ENCODE data around the gene PCGF2.
A peak's percentile ranks its signal among the peaks of the same experiment; 100 is the strongest.

The PCGF2 gene

DNA sequence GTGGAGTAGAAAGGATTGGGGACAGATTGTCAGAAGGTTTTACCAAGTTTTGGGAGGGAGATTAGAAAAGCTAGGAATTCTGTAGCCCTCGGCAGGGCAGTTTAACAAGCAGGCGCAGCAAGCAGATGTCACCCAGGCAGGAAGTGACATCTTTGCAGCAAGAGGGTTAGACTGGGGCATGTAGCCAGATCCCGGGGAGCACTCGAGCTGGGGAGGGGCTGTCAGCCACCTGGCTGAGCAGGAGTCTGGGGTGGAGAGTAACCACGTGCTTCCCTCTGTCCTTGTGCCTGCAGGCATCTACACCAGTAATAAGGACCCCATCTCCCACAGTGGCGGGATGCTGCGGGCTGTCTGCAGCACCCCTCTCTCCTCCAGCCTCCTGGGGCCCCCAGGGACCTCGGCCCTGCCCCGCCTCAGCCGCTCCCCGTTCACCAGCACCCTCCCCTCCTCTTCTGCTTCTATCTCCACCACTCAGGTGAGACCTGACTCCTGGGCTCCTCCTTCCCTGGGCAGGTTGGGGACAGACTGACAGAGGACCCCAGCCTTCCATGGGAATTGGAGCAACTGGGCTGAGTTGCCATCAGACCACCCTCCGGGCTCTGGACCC lies 30.9 kb downstream of the PCGF2 start:
- no peak for DNase-seq

DNA sequence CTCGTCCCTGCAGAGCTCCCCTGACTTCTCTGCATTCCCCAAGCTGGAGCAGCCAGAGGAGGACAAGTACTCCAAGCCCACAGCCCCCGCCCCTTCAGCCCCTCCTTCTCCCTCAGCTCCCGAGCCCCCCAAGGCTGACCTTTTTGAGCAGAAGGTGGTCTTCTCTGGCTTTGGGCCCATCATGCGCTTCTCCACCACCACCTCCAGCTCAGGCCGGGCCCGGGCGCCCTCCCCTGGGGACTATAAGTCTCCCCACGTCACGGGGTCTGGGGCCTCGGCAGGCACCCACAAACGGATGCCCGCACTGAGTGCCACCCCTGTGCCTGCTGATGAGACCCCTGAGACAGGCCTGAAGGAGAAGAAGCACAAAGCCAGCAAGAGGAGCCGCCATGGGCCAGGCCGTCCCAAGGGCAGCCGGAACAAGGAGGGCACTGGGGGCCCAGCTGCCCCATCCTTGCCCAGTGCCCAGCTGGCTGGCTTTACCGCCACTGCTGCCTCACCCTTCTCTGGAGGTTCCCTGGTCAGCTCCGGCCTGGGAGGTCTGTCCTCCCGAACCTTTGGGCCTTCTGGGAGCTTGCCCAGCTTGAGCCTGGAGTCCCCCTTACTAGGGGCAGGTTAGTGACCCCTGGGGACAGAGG lies 31.6 kb downstream of the PCGF2 start:
- DNase-seq, result no peak

DNA sequence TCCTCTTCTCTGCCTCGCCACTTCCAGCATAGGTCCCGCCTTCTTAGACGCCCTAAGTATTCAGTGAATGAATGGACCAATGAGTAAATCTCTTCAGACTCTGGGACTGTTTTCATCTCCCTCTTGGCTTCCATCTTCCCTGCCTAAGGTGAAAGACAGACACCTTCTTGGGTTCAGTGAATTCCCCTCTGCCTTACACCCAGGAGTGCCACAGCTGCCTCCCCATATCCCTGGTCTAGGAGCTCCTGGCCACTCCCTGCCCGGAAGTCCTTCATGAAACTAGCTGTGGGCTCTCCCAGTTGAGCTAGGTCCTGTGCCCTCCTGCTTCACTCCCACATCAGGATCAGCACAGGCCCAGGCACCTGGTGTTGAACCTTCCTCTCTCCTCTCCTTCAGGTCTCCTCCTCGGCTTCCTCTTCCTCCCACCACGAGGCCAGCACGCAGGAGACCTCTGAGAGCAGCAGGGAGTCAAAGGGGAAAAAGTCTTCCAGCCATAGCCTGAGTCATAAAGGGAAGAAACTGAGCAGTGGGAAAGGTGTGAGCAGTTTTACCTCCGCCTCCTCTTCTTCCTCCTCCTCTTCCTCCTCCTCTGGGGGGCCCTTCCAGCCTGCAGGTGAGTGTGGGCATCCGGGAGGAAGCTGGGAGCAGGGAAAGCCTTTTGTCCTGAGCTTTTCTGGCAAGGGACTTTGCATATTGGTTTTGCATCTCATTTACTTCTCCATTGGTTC lies 32.8 kb downstream of the PCGF2 start:
- no peak for DNase-seq

DNA sequence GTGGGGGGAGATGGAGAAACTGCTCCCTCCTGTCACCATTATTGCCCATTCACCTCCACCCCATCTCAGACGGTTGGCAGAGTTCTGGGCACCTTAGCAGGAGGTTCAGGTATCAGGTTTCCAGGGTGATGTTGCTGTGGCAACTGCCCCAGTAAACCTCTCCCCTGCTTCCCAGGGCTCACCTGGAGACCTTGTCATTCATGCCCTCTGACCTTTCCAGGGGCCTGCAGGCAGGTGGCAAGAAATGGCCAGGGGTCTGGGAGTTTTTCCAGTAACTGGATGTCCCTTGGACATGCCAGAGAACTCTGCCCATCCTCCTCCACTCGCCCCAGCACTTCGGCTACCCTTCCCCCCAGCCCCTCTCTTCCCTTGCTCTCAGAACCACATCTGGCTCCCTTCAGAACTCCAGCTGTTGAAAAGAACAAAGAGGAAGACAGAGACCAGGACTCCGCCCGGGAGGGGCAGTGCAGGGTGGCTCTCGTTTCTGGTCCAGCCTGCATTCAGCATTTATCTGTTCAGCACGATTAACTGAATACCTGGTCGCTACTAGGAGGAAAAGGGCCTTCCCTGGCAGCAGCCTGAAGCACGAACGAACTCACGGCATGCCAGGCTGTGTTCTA lies 34.6 kb downstream of the PCGF2 start:
- DNase-seq, result no peak

DNA sequence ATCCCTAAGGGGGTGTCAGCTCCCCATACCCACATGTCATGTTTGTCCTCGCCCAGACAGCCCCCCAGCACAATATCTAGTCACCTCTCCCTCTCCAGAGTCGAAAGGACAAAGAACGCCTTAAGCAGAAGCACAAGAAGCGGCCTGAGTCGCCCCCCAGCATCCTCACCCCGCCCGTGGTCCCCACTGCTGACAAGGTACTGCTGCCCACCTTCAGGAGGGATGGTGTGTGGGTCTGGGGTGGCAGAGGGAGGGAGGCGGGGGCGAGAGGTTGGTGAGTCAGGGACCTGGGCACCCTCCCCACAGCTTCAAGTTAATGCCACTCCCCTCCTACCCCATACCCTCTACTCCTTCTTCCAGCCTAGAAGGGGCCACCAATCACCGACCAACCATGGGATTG lies 35.5 kb downstream of the PCGF2 start:
- no peak for DNase-seq

DNA sequence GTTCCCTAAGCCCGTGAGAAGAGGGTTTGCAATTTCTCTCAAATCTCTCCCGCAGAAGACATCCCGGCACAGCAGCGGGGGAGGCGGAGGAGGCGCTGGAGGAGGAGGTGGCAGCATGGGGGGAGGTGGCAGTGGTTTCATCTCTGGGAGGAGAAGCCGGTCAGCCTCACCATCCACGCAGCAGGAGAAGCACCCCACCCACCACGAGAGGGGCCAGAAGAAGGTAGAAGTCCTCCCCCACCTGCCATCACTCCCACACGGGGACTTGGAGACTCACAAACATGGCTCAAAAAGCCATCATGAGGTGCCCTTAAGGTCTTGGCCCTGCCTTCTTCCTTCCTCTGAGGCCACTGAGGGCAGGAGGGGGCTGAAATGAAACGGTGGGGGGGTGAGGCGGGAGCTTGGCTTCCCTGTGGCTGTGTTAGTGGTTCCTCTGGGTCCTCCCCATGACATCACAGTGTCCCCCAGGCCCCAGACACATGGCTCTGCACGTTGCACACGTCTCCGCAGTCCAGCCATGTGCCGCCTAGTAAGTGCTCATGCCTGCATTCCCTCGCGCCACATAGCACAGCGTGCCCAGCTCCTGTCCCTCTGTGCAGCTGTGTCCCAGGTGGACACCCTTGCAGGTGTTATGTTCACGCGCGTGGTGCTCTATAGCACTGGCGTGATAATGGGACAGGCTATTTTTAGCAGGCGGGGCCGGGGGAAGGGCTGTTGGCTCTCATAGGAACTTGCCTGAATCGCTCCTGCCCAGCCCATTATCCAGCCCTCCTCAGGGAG lies 36.2 kb downstream of the PCGF2 start:
- peak; percentile 61 for DNase-seq

DNA sequence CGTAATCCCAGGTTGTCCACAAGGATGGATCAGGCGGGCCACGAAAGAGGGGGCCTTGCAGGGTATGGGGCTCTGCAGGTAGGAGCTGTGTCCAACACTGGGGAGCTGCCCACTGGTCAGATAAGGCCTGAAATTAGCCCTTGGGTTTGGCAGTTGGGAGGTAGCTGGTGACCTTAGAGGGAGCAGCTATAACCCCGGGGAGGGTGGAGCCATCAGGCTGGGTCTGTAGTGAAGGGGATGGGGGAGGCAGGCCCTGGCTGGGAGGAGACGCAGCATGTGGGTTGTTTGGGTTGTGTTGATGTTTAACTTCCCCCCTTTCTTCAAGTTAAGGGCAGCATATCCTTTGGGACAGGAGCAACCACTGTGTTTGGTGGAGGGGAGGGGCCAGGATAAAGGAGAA lies 37.2 kb downstream of the PCGF2 start:
- no peak for DNase-seq

DNA sequence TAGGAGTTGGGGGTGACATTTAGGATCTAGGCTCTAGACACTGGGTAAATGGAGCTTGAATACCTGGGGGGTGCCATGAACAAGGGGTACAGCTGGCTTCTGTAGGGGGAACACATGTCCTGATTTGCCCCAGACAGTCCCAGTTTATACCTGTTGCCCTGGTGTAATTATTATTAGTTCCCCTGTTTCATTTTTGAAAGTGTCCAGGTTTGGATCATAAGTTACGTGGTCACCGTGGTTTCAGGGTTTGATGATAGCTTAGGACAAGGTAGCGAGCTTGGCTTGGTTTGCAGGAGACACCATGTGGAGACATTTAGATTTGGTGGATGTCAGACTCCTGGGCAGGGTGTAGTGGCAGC lies 37.6 kb downstream of the PCGF2 start:
- DNase-seq, result no peak

DNA sequence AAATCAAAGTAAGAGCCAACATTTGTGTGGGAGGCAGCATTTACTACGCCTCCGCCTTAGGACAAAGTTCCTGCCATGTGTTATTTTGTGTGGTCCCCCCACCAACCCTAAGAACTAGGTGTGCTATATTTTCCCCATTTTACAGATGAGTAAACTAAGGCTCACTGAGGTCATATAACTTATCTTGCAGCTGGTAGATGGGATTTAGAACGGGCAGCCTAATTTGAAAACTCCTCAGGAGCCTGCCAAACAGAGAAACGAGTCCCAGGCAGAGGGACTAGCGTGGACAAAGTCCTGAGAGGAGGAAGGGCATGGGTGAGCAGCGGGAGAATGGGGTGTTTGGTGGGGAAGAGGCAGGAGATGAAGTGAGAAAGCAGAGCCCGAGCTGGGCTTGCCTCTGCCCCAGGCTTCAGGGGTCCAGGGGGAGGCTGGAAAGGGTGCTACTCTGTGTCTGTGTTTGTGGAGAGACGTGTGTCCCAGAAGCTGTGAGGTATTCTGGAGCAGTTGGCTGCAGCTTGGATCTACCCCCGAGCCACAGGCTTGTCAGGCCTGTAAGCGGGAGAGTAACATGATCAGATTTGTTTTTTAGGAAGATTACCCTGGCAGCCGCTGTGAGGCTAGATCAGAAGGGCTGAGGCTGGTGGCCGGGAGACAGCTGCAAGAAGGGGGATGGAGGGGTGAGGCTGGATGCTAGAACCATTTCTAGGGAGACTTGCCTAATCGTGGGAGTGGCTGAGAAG lies 38.1 kb downstream of the PCGF2 start:
- no peak for DNase-seq

DNA sequence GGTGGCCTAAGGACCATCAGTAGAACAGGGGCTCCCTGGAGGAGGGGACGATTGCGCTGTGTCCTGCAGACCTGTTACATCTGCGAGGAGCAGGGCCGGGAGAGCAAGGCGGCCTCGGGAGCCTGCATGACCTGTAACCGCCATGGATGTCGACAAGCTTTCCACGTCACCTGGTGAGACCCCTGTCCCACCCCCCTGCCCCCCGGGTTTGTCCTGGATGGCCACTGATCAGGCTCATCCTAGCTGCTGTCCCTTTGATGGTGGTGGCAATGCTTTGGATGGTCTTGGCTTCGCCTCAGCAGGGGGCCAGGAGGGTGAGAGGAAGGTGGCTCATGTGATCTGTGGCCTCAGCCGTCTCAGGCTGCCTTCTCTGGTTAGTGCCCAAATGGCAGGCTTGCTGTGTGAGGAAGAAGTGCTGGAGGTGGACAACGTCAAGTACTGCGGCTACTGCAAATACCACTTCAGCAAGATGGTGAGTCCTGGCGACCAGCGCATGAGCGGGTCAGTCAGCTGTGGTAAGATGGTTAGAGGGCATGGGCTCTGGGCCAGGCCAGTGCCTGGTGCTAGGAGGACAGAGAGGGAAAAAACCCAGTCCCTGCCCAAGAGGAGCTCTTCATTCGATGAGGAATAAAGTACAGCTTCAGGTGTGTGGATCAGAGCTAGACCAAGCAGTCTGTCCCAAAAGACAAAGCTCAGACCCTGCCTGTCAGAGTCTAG lies 38.9 kb downstream of the PCGF2 start:
- DNase-seq, result no peak

DNA sequence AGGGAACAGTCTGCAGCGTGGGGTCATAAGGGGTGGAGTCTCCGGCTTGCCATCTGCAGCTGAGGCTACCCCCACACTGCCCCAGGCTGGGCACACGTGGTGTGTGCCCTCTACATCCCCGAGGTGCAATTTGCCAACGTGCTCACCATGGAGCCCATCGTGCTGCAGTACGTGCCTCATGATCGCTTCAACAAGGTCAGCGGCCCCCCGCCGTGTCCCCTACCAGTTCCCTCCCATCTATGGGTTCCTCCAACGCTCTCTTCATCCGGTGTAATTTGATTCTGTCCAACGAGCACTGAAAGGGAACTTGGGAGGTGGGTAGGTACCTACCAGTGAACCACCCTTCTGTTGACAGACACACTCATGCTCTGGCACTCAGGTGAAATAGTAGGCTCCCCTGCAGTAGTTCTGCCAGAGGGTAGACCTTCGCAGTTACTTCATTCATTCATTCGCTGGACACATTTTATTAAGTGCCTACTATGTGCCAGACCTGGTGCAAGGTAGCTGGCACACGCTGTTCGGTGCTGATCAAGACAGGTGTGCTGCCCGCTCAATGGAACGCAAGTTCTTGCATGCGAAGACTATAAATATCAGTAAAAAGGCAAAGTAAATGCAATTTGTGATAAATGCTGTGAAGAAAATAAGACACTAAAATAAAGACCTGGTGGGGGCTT lies 40.3 kb downstream of the PCGF2 start:
- no peak for DNase-seq

DNA sequence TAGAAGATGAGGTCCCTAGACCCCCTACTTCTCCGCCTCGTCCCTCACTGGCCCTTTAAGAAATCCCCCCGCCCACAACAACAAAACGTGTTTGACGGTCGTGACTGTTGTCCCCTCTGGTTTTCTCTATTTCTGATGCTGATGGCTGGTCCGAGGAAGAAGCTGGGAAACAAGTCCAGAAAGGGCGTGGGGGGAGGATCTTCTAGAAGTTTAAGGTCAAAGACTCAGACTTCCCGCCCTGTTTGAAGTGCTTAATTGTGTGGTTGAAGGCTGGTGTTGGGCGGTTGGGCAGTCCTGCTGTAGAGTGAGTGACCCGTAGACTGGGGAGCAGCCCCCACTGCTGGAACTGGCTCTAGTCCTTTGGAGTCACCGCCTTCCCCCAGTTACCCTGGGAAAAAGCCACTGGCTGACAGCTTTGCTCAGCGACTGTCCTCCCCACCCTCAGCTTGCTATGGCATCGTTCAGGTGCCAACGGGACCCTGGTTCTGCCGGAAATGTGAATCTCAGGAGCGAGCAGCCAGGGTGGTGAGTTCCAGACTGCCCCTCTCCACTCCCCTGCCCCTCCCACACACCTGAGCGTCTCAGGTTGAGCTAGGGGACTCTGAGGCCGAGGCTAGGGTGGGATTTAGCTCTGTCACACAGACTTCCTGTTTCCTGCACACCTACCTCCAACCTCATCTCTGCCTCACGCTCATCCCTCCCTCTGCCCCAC lies 41.5 kb downstream of the PCGF2 start:
- no peak for DNase-seq

DNA sequence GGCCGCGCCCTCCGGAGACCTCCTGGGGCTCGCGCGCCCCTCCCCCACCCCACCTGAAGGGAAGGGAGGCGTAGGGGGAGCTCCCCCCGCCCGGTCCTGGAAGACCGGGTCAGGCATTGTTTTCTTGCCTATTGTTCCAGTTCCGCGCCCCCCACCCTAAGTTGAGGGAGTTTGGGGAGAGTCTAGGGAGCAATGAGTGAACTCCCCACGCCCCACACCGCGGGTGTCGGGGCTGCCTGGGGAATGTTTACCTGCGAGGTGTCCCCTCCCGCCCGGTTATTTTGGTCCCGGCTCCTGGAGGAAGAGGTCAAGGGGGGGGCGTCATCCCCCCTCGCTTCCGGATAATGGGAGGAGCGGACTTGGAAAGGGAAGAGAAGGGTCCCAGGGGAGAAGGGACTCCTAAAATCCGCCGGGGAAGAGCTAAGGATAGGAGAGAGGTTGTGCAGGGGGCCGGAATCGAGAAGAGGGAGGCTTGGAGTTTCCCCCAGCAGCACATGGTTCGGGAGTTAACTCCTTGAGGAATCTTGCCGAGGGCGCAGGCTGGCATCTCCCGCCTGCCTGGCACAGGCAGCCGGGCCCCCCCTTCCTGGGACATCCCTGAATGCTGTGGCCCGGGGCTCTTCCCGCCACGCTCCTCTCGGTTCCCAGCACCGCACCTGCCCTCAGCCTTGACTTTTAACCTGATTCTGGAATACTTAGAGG lies 42.2 kb downstream of the PCGF2 start:
- peak; percentile 65 for DNase-seq

DNA sequence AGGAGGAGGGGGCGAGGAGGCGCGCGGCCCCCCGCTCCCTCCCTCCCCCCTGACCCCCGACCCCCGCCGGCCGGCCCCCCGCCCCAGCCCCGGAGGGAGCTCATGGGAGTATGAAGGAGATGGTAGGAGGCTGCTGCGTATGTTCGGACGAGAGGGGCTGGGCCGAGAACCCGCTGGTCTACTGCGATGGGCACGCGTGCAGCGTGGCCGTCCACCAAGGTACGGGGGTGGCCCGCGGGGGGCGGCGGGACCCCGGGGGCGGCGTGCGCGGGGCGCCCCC lies 42.7 kb downstream of the PCGF2 start:
- no peak for DNase-seq

DNA sequence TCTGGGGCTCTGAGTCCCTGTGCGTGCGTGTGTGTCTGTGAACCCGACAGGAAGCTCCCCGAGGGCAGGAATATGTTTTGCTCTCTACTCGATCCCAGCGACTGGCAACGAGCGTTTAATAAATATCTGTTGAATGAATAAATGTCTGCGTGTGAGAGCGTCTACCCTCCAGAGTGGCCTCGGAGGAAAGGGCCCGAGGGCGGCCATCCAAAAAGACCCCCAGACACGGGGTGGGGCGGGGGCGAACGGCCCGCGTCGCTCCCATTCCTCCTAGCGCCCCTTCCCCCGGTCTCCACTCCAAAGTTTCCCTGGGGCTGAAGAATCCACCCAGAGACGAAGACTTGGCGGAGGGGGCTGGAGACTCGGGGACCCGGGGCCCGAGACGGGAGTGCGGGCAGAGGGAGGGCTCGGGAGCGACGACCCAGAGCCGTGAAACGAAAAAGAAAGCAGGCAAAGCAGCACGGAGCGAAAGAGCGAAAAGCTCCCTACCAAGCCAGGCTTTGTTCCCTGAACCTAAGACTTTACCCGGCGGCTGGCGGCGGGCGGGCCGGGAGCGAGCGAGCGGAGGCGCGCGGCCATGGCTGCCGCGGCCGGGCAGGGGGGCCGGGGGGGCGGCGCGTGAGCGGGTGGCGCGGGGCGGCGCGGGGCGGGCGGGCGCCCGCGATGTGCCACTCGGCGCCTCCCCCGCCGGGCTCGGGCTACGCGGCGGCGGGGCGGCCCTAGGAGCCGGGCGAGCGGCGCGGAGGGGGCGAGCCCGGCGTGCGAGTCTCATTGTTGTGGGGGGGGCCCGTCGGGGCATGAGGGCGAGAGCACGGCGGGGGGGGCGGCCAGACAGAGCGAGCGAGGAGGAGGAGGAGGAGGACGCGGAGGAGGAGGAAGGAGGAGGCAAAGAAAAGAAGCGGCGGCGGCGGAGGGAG lies 43.3 kb downstream of the PCGF2 start, which contains the start of gene MLLT6:
MLLT6 (plus strand) TSS at position 668 of the 917 bp plus-strand sequence. CDS start 360 bp downstream, outside the sequence.
- DNase-seq, result peak; percentile 83

DNA sequence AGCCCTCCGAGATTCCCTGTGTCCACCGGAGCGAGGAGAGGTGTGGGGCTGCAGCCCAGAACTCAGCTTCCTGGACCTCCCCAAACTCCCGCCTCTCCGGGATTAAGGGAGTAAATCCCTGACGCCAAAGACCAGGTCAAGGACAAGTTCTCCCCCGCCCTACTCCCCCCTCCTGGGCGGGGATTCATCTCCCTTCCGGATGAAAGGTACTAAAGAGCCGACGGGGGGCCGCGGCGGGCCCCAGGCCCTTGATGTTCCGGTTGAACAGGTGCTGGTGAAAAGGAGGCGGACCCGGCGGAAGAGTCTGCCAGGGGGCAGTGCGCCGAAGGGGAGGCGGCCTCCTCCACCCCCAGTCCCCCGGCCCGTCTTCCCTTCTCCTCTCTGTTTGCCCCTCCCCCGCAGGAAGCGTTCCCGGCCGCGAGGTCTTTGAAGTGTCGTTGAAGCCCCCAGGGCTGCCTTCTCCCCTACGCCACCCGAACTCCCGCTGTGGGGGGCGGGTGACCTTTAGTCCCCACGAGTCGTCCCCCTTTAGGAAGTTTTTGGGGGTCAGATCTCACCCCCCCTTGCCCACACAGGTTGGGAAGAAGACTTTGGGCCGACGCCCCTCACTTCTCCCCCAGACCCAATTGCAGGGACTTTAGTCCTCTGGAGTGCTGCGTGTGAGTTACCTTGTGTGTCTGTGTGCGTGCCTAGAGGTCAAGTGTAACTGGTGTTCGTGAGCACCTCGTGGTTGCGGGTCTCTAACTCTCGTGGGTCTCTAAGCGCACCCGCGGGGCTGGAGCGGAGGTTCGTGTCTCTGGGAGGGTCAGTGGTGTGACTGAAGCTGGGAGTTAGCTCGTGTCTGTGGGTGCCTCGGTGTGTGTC lies 44.2 kb downstream of the PCGF2 start:
- DNase-seq, result no peak

DNA sequence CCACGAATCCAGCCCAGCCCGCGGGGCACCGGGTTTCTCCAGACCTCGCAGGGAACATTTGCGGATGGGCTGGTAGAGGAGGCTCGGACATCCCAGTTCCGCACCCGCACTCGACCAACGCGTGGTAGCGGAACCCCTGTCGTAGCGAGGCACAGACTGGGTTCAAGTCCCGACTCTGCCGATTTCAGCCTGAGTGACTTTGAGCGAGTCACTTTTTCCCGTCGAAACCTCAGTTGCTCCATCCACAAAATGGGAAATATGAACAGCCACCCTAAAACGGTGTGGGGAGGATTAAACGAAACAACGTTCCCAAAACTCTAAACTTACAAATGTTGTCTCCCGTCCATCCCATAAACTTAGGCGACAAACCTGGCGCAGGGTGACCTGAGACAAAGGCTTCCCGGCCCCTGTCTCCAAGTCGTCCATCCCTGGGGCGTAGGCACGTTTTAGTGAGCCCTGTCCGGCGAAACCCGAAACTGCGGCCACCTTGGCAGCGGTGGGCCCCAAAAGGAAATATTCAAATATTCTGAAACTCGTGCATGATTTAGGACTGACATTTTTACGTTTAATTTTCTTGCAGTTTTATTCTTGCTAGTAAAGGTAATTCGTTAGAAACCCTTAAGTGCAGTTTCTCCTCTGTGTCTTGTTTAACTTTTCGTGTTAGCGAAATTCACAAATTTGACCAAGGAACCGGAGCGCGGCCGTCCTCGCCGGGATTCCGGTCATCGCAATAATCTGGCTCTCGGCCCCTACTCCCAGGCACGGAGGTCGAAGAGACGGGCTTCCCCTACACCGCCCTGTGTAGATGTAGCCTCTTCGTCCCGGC lies 45.0 kb downstream of the PCGF2 start:
- no peak for DNase-seq
